Activated T-cell treated with anti-CD3 and anti-CD28 coated beads, Interleukin-2, amount 50 U/mL, for 24 hours (primary cell): ENCODE results near the gene KANSL1.
"Not testable (repeated sequence)": the region's sequence is repeated elsewhere in the genome, so short reads cannot be mapped to it uniquely, and the experiment has no call there.

ENCODE experiments used
- DNase-seq: peaks from one replicate; pipeline ENCODE4 v3.0.0-alpha.2; 2020
- H3K27ac Mint-ChIP-seq: 2 replicates; pipeline ENCODE4 v1.8.0; 2020; ENCODE audit warnings: mild to moderate bottlenecking, mixed read lengths
- H3K27me3 Mint-ChIP-seq: 2 replicates; pipeline ENCODE4 v1.8.0; 2020; ENCODE audit warnings: mixed read lengths
- H3K36me3 Mint-ChIP-seq: 2 replicates; pipeline ENCODE4 v1.8.0; 2020; ENCODE audit warnings: low read depth, mixed read lengths
- H3K4me1 Mint-ChIP-seq: 2 replicates; pipeline ENCODE4 v1.8.0; 2020; ENCODE audit warnings: low read depth, mixed read lengths
- H3K4me3 Mint-ChIP-seq: 2 replicates; pipeline ENCODE4 v1.8.0; 2020; ENCODE audit warnings: mild to moderate bottlenecking, moderate library complexity, mixed read lengths
- H3K9me3 Mint-ChIP-seq: 2 replicates; pipeline ENCODE4 v1.8.0; 2020; ENCODE audit warnings: mixed read lengths

KANSL1 gene

GRCh38 chr17:46181940-46182339 is 11.3 kb downstream of the KANSL1 start:
- Mint-ChIP-seq H3K9me3 (no peaks in the 10 kb centered on the region), H3K4me3 (no peak overlapping the region), H3K27me3 (no peaks in the 10 kb centered on the region), H3K4me1 (peaks cover 88% of the 10 kb centered on the region), H3K36me3 (peaks cover 9% of the 10 kb centered on the region), H3K27ac (peak overlapping the region; percentile 58)
- no peak for DNase-seq

- DNase-seq, result not testable (repeated sequence)
- H3K27ac Mint-ChIP-seq, result peak overlapping the region; percentile 58
Measured at GRCh38 chr17:46181316-46181715, 11.9 kb downstream of the KANSL1 start.

GRCh38 chr17:46180892-46181274 is 12.3 kb downstream of the KANSL1 start:
- no peak overlapping the region for H3K27ac Mint-ChIP-seq
- H3K36me3 Mint-ChIP-seq, result peaks cover 13% of the 10 kb centered on the region
- no peak for DNase-seq
- no peaks in the 10 kb centered on the region for H3K9me3 Mint-ChIP-seq
- peaks cover 89% of the 10 kb centered on the region for H3K4me1 Mint-ChIP-seq
- H3K4me3 Mint-ChIP-seq, result no peak overlapping the region
- H3K27me3 Mint-ChIP-seq, result no peaks in the 10 kb centered on the region

More at GRCh38 chr17:46181316-46181715, 11.9 kb downstream of the KANSL1 start:
- H3K4me3 Mint-ChIP-seq, H3K27me3 Mint-ChIP-seq, H3K9me3 Mint-ChIP-seq: not testable (repeated sequence)
- peaks cover 11% of the 10 kb centered on the region for H3K36me3 Mint-ChIP-seq
- H3K4me1 Mint-ChIP-seq, result peaks cover 88% of the 10 kb centered on the region

GRCh38 chr17:46180185-46180891 is 12.9 kb downstream of the KANSL1 start:
- Mint-ChIP-seq H3K36me3 (peaks cover 14% of the 10 kb centered on the region), H3K4me1 (peaks cover 90% of the 10 kb centered on the region)
- H3K27ac Mint-ChIP-seq, H3K27me3 Mint-ChIP-seq, DNase-seq, H3K9me3 Mint-ChIP-seq, H3K4me3 Mint-ChIP-seq: not testable (repeated sequence)

- peaks cover 14% of the 10 kb centered on the region for H3K36me3 Mint-ChIP-seq
- H3K4me1 Mint-ChIP-seq, result peaks cover 88% of the 10 kb centered on the region
- peak overlapping the region; percentile 71 for H3K27ac Mint-ChIP-seq
- H3K9me3 Mint-ChIP-seq, result no peaks in the 10 kb centered on the region
- no peaks in the 10 kb centered on the region for H3K27me3 Mint-ChIP-seq
- H3K4me3 Mint-ChIP-seq, result peak overlapping the region; percentile 30
- no peak for DNase-seq
Measured at GRCh38 chr17:46179375-46179999, 13.7 kb downstream of the KANSL1 start.

GRCh38 chr17:46178550-46179214 is 14.5 kb downstream of the KANSL1 start:
- no peak for DNase-seq
- Mint-ChIP-seq H3K36me3 (peaks cover 16% of the 10 kb centered on the region), H3K27ac (peak overlapping the region; percentile 71), H3K9me3 (no peaks in the 10 kb centered on the region), H3K4me3 (peak overlapping the region; percentile 30), H3K27me3 (no peaks in the 10 kb centered on the region), H3K4me1 (peaks cover 87% of the 10 kb centered on the region)

- H3K36me3 Mint-ChIP-seq, result peaks cover 22% of the 10 kb centered on the region
- H3K27ac Mint-ChIP-seq, result peak overlapping the region; percentile 37
- H3K9me3 Mint-ChIP-seq, result no peaks in the 10 kb centered on the region
- H3K4me1 Mint-ChIP-seq, result peaks cover 85% of the 10 kb centered on the region
- no peak overlapping the region for H3K4me3 Mint-ChIP-seq
- no peak for DNase-seq
- no peaks in the 10 kb centered on the region for H3K27me3 Mint-ChIP-seq
Measured at GRCh38 chr17:46176975-46177374, 16.3 kb downstream of the KANSL1 start.

GRCh38 chr17:46175891-46176290 is 17.3 kb downstream of the KANSL1 start:
- Mint-ChIP-seq H3K27ac (no peak overlapping the region), H3K4me1 (peaks cover 85% of the 10 kb centered on the region), H3K36me3 (peaks cover 33% of the 10 kb centered on the region), H3K27me3 (no peaks in the 10 kb centered on the region), H3K9me3 (no peaks in the 10 kb centered on the region), H3K4me3 (no peak overlapping the region)
- DNase-seq, result no peak

- no peak overlapping the region for H3K4me3 Mint-ChIP-seq
- no peak for DNase-seq
- H3K9me3 Mint-ChIP-seq, result no peaks in the 10 kb centered on the region
- H3K27me3 Mint-ChIP-seq, result no peaks in the 10 kb centered on the region
- H3K4me1 Mint-ChIP-seq, result peaks cover 89% of the 10 kb centered on the region
- peaks cover 57% of the 10 kb centered on the region for H3K36me3 Mint-ChIP-seq
- peak overlapping the region; percentile 22 for H3K27ac Mint-ChIP-seq
Measured at GRCh38 chr17:46173153-46173552, 20.1 kb downstream of the KANSL1 start.

- peaks cover 65% of the 10 kb centered on the region for H3K36me3 Mint-ChIP-seq
- H3K4me3 Mint-ChIP-seq, result no peak overlapping the region
- H3K27me3 Mint-ChIP-seq, result no peaks in the 10 kb centered on the region
- H3K4me1 Mint-ChIP-seq, result peaks cover 93% of the 10 kb centered on the region
- DNase-seq, result no peak
- no peaks in the 10 kb centered on the region for H3K9me3 Mint-ChIP-seq
- H3K27ac Mint-ChIP-seq, result peak overlapping the region; percentile 65
Measured at GRCh38 chr17:46171939-46172338, 21.3 kb downstream of the KANSL1 start.

GRCh38 chr17:46170639-46171429 is 22.4 kb downstream of the KANSL1 start:
- Mint-ChIP-seq H3K36me3 (peaks cover 67% of the 10 kb centered on the region), H3K4me1 (peaks cover 88% of the 10 kb centered on the region), H3K27me3 (no peaks in the 10 kb centered on the region), H3K9me3 (no peaks in the 10 kb centered on the region), H3K4me3 (no peak overlapping the region), H3K27ac (peak overlapping the region; percentile 9)
- DNase-seq, result no peak

- Mint-ChIP-seq H3K27ac (peak overlapping the region; percentile 9), H3K36me3 (peaks cover 66% of the 10 kb centered on the region), H3K27me3 (no peaks in the 10 kb centered on the region)
Measured at GRCh38 chr17:46169913-46170638, 23.2 kb downstream of the KANSL1 start.

GRCh38 chr17:46167826-46168569 is 25.2 kb downstream of the KANSL1 start:
- no peak for DNase-seq
- peaks cover 85% of the 10 kb centered on the region for H3K4me1 Mint-ChIP-seq
- no peaks in the 10 kb centered on the region for H3K27me3 Mint-ChIP-seq
- peaks cover 74% of the 10 kb centered on the region for H3K36me3 Mint-ChIP-seq
- peak overlapping the region; percentile 56 for H3K27ac Mint-ChIP-seq
- H3K9me3 Mint-ChIP-seq, result no peaks in the 10 kb centered on the region
- H3K4me3 Mint-ChIP-seq, result no peak overlapping the region

More at GRCh38 chr17:46169913-46170638, 23.2 kb downstream of the KANSL1 start:
- H3K4me3 Mint-ChIP-seq, result no peak overlapping the region
- H3K9me3 Mint-ChIP-seq, result no peaks in the 10 kb centered on the region
- no peak for DNase-seq
- peaks cover 83% of the 10 kb centered on the region for H3K4me1 Mint-ChIP-seq
